Stimulated activated CD8-positive, alpha-beta memory T cell treated with anti-CD3 and anti-CD28 coated beads, Interleukin-15, amount 100 ng/mL, for 4 hours (primary cell): ENCODE measurements around the gene KCND1.
"Not testable (repeated sequence)": the region's sequence is repeated elsewhere in the genome, so short reads cannot be mapped to it uniquely, and the experiment has no call there.

Source experiments
- DNase-seq, 2 donors: peaks; one replicate each; pipeline ENCODE4 v3.0.0-alpha.2; 2020; ENCODE audit warnings: low read depth in 2 of 2

Gene KCND1

DNA sequence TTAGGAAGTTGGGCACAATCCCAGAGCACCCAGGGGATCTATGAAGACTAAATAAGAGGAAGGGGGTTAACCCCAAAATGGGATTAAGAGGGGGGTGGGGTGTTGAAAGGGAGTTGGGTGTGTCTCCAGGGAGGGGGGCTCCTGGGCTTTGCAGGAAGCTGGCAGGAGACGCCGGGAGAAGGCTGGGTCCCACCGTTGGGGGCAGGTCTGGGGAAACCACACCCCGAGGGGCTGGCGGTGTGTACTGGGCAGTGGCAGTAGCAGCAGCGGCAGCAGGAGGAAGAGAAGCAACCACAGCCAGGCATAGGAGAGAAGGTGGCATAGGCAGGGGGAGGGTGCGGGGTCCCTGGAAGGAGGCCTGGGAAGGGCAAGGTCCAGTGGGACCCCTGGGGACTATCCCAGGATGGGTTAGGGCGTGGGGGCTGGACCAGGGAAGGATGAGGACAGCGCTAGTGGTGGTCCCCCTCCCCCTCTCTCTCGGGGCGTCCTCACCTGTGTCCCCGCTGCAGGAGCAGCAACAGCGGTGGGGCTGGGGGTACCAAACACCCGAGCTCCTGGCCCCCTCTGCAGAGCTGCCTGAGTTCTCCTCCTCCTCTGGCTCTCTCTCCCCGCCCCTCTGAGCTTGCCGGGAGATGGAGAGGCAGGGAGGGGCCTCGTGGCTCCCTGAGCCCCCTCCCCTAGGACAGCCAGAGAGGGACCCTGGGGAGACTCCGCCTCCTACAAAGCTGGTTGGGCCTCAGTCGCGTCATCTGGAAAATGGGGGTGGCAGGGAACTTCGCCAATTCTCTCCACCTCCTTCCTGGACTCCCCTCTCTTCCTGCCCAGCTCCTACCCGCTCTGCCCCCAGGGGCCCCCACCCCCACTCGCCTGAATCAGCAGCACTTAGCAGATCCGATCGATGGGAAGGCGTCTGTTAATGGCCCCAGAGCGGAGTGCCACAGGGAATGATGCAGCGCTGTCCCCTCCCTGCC is at the start of gene KCND1:
TSS of gene KCND1 (minus strand) at position 596 of the 971 bp plus-strand sequence. CDS start 1,573 bp downstream, outside the sequence.
- no peak for DNase-seq

DNA sequence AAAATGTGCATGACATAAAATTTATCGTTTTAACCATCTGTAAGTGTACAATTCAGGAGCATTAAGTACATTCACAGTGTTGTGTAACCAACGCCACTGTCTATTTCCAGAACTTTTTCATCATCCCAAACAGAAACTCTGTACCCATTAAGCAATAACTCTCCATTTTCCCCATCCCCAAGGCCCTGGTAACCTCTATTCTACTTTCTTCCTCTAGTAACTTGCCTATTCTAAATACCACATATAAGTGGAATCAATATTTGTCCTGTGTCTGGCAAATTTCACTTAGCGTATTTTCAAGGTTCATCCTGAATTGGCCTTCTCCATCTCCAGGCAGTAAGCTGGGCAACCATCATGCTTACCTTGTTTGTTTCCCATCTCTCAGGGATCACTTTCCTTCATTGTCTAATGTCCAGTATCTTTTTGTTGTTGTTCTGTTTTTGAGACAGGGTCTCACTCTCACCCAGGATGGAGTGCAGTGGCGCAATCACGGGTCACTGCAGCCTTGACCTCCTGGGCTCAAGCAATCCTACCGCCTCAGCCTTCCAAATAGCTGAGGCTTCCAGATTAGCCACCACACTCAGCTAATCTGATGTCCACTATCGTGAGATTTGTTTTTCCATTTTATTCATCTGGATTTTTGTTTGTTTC is 48.1 kb upstream of the KCND1 start:
- DNase-seq: no peak

DNA sequence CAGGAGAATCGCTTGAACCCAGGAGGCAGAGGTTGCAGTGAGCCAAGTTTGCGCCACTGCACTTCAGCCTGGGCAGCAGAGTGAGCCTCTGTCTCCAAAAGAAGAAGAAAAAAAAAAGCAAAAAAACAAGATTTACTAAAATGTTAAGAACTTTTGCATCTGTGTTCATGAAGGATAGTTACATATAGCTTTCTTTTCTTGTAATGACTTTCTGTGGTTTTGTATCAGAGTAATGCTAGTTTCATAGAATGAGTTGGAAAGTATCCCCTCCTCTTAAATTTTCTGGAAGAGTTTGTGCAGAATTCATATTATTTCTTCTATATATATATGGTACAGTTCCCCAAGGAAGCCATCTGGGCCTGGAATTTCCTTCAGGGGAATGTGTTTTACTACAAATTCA is 47.4 kb upstream of the KCND1 start:
- no peak for DNase-seq

DNA sequence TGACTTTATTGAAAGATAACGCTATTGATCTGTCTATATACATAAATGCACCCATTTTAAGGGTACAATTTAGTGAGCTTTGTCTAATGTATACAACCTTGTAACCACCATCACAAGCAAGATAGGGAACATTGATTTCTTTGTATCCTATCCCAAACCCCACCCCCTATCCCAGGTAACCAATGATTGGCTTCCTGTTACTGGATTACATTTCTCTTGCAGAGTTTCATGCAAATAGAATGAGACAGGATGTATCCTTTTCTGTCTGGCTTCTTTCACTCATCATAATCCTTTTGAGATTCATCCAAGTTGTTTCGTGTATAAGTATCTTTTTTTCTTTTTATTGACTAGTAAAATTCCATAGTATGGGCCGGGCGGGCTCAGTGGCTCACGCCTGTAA is 32.1 kb upstream of the KCND1 start:
- no peak for DNase-seq

DNA sequence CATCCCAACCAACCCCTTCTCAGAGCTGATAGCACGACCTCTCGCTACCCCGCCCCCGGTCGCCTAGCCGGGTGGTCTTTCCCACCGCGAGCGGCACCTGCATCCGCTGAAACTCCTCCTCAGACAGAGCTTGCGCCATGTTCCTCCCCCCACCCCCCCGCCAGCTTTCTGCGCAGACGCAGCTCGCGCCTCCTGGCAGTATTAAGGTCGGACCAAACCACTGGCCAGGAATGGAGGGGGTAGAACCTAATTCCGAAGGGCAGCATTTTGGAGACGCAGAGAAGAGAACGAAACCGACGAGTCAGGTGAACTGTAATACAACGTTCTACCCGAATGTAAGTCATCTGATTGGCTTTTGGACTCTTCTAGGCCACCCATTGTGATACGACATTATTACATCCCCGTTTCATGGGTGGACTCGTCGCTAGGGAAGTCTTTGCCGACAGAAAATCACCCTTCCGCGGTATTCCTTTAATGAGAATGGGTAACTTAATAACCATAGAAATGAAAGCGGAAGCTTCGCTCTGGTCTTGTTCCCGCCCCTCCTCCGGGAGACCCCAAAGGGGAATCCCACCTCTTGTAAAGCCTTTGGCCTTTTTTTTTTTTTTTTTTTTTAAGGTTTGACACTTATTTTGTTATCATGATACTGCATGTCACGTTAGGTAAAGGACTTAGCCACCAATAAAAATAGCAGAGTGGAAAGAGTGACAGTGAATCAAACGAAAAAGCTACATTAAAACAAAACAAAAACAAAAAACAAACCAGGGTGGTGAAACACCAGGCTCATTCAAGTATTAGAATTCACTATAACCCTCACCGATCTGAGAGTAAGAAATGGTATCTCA is 30.7 kb upstream of the KCND1 start, which contains the start of gene GRIPAP1:
TSS of gene GRIPAP1 (minus strand) at position 174 of the 845 bp plus-strand sequence. CDS start at position 139, 35 bp downstream.
- peak; percentile 45 to 58 for DNase-seq

DNA sequence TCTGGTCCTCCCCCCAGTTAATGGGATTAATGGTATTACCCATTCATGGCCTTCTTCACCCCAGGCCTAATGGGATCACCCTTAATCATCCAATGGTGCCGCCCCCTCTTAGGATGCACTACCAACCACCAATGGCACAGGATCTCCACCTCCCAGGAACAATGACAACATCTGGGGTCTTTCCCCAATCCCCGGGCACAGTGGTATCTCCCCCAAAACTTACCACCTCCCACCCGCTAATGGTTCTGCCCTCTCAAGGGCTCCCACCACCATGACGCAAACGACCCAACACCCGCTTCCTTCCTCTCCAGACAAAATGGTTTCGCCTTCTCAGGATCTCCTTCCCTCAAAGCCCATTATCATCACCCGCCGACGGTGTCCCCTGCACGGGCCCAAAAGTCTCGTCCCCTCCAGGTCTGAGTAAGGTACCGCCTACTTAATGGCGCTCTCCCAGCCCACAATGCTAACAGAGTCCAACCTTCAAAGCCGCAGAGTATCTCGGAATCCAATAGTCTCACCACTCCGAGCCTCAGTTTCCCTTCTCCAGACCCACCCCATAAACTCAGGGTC is 30.0 kb upstream of the KCND1 start:
- peak; percentile 22 to 36 for DNase-seq

DNA sequence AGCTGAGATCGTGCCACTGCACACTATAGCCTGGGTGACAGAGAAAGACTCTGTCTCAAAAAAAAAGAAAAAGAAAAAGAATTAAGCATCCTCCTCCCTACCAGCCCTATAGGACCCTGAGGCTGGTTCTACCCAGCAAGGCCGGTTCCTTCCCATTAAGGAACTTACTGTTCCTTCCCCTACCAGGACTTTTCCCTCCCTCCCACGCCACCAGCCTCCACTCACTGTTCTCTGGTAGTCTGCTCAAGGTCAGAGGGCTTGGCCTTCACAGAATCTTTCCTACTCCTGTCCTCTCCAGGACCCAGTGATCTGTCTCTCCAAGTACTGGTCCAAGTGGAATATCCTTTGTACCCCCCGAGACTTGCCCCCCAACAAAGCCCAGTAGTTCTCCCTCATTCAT is 29.0 kb upstream of the KCND1 start:
- no peak for DNase-seq

DNA sequence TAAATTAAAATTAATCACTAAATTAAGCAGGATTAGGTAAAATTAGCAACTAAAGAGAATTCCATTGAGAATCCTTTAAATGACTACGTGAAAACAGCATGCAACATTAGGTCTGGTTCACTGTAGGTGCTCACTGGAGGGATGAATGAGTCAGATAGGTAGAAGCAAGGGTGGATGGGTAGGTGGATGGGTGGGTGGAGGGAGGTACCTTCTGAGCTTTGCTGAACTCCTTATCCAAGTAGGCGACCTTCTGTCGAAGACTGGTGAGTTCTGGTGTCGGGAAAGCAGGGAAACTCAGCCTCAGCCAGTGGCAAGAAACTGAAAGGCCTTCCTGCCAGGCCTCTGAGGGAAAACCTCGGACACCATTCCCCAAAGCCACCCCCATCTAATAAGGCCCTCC is 27.4 kb upstream of the KCND1 start:
- DNase-seq: no peak

DNA sequence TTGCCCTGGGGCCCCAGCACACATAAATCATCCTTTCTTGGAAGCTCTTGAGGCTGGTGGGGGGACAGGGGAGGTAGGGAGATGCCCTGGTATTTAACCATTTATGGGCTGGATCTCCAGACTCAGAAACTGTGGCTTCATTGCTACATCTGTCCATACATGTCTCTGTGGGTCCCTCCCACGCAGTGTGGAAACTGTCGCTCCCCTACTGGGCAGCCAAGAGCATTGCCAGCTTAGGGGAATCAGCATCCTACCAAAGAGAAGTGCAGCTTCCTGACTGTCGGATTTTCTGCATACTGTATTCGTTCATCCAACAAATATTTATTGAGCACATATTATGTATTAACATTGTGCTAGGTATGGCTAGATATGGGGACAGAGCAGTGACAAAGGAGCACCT is 26.7 kb upstream of the KCND1 start:
- no peak for DNase-seq

DNA sequence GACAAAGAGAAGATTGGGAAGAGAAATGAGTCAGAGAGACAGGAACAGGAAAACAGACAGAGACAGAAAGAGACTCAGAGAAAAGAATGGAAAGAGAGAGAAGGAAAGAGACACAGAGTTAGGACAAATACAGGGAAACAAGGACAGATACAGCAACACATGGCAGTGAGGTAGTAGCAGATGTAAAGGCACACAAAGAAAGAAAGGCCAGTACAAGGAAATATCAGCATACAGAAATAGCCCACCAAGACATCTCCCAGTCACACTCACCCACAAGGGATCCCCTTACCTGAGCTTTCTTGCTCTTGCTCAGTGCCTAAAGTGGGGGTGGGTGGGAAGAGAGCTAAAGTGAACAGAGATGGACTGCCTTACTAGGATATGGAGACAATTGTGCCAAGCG is 26.2 kb upstream of the KCND1 start:
- no peak for DNase-seq

DNA sequence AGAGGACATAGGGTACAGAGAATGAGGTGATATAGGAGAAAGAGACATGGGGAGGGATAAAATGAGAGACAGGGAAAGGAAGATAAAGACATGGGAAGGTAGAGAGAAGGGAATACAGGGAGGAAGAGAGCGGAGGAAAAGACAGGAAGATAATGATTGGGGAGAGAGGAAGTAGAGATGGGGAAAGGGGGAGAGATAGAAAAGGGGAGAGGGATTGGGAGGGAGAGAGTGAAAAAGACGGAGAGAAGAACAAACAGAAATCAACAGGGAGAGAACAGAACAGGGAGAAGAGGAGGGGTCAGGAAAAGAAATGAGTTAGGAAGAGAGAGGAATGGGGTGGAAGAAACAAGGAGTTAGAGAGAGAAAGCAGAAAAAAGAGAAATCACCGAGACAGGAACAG is 25.8 kb upstream of the KCND1 start:
- no peak for DNase-seq

DNA sequence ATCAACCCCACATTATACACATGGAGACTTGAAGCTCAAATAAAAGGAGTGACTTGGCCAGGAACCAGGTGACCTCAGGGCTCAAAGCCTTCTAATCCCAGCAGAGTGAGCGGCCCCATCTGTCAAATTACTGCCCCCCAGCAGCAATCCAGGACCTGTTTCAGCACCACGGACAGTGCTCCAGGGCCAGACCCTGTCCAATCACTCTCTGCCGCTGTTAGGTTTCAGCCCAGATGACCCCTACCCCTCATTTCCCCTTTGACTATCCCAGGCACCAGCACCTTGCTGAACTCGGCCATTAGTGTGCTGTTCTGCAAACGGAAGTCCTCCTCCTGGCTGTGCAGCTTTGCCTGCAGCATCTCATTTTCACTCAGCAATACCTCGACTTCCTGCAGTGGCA is 25.3 kb upstream of the KCND1 start:
- DNase-seq: no peak

DNA sequence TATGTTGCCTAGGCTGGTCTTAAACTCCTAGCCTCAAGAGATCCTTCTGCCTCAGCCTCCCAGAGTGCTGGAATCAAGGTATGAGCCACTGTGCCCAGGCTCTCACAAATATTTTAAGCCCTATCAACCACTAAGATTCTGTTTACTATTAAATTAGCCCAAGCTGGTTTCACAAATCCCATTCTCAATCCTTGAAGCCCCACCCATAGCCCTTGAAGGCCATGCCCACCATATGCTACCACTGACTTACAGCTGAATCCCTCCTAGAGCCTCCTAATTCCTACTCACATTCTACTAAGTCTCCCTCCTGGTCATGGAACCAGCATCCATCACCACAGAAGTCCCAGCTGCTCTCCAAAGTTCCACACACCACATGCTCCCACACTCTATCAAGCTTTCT is 20.7 kb upstream of the KCND1 start:
- no peak for DNase-seq

DNA sequence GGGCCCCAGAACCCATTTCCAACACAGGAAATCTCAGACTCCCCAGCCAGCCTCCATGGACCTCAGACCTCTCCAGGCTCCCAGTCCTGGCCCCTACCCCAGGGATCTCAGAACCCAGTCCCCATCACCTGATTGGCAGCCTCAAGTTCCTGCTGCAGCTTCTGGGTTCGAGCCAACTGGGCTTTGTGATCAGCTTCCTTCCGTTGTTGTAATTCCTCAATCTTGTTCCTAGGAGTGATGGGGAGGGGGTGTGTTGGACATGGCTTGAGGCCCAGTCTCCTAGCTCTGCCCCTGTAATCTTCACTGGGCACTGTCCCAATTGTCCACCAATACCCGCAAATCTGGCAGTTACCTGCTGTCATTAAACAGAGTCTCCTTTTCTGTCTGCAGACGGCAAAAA is 17.8 kb upstream of the KCND1 start:
- DNase-seq: no peak

DNA sequence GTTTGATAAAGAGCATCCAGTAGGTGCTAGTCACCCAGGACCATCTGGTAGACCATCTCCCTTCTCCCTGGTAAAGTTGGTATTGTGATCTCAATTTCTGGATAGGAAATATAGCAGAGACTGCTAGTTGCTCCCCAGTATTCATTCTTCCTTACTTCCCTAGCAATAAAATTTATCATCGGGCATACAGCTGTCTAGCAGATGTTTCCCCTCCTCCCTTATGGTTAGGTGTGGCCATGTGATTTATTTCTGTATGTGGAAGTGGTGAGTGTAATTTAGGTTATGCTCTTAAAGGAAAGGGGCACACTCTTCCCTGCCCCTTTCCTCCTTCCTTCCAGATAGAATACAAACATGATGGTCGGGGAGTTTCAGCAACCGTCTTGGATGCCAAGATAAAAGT is 12.3 kb upstream of the KCND1 start:
- no peak for DNase-seq

DNA sequence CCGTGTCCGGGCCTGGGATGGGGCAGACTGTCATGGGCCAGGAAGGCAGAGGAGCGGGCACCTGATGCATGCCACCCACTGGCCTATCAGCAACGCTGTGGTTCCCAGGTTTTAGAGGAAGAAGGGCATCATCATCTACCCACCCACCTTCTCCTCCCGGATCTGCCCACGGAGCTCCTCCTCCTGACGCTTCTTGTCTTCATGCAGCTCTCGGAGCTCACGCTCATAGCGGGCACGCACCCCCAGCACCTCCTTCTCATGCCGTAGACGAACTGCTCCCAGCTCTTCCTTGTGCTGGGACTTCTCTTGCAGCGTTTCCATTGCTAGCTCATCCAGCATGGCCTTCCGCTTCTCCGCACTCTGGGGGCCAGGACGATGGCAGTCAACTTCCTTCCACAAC is 11.4 kb upstream of the KCND1 start:
- DNase-seq: no peak

DNA sequence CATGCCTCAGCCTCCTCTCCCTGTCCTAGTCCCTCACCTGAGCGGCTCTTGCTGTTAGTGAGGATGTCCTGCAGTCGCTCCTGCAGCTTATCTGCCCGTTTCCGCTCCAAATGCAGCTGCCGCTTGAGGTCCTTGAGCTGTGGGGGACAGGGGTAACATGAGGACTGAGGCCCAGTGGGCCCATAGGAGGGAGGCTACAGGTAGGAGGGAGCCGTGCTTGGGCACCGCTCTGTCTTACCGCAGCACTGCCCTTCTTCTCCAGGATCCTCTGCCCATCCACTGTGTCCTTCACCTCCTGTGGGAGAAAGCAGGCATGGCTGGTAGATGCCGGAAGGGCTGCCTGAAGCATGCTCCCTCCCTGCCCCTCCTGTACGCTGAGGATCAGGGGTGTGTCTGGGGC is 9.5 kb upstream of the KCND1 start:
- no peak for DNase-seq

DNA sequence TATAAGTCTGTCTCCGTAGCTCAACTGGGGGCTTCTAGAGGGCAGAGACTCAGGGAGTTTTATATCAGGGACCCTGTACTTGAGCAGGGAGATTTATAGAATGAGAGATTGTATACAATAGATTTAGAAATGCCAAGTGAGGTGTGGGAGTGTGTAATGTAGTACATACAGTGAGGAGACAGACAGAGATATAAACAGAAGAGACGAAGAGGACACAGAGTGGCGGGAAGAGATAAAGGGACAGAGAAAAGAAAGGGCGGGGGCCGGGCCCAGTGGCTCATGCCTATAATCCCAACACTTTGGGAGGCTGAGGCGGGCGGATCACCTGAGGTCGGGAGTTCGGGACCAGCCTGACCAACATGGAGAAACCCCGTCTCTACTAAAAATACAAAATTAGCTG is 8.7 kb upstream of the KCND1 start:
- DNase-seq: not testable (repeated sequence)

DNA sequence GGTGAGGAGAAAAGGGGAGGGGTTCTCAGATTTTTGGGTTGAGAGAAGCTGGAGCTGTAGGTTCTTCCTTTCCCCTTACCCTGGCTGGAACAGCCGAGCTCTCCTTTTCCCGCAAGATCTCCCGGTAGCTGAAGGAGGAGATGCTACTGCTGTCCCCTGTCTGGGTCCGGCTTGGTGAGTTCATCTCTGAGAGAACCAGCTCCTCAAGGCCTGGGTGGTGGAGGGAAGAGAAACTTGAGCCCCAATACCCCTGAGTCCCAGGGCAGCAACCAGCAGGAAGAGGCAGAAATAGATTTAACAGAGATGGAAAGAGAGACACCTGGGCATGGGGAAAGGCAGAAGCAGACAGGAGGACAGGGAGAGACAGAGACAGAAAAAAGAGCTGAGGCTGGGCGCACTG is 6.6 kb upstream of the KCND1 start:
- DNase-seq: no peak

DNA sequence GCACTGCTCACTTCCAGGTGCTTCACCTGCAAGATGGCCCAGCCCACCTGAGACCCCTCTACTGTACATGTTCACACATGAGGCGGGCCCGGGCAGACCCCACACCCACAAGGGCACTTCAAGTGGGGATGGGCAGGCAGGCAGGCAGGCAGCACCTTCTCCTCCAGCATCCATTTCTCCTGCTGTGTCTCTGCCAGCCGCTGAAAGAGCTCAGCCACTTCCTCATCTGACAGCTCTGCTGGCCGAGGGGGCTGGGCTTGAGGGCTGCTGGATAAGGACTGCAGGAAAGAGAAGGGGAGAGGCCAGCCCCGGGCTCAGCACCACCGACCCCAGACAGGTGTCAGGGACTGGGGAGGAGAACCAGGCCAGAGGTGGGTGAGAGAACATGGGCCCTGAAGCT is 4.4 kb upstream of the KCND1 start:
- DNase-seq: no peak

DNA sequence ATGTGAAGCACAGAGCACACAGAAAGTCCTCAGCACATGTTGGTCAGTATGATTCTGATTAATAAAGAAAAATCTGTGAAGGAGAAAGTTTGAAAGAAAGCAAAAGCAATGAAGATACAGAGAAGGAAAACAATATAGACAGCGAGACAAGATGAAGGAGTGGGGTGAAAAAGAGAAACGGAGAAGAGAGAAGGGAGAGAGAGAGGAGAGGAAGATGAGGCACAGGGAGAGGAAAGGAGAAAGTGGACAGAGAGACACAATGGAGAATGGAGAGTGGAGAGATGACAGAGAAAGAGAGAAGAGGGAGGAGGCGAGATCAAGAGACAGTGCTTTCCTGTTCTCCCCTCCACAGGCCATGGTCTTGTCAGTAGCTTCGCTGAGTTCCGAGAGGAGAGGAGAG is 3.9 kb upstream of the KCND1 start:
- no peak for DNase-seq

DNA sequence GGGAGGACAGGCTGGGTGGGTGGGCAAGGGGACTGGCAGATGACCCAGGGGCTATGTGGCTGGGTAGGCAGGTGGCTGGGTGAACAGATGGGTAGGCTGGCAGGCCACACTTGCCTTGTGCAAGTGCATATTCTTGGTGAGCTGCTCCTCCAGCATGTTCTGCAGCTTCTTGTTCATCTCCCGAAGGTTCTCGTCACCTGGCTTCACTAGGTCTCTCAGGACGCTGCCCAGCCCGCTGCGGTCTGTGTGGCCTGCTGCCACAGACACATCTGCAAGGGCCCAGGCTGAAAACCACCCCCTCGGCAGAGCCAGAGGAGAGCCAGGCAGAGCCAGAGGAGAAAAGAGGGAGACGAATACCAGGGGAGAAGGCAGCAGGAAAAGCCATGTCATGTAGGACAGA is 3.4 kb upstream of the KCND1 start:
- DNase-seq: no peak
